ENCODE measurements around the gene ZNF18. TPM values are rescaled to one million over a fixed set of nuclear protein-coding genes. Genes with fewer than 3 reads are reported as not detected.

ZNF18 gene
- polyA plus RNA-seq, result 8.1 TPM
- long read RNA-seq, donor 1, result 0 reads
- long read RNA-seq, donor 2, partial matches to known transcripts, result 0 of 2 reads
- long read RNA-seq, donor 2, other reads (novel, unspliced or antisense), result 0 of 2 reads
- long read RNA-seq, donor 3, result 0 reads
- long read RNA-seq, donor 4, result 0 reads
- long read RNA-seq, donor 5, result 0 reads
- long read RNA-seq, donor 6, partial matches to known transcripts, result 0 of 2 reads
- long read RNA-seq, donor 6, other reads (novel, unspliced or antisense), result 0 of 2 reads
- long read RNA-seq, donor 7, result 0 reads
- long read RNA-seq, donor 8, result 0 reads
- long read RNA-seq, donor 9, result 0 reads
- long read RNA-seq, donor 10, partial matches to known transcripts, result 0 of 1 reads
- long read RNA-seq, donor 10, other reads (novel, unspliced or antisense), result 0 of 1 reads
- long read RNA-seq, donor 11, partial matches to known transcripts, result 0 of 2 reads
- long read RNA-seq, donor 11, other reads (novel, unspliced or antisense), result 0 of 2 reads

- H3K9me3 ChIP-seq (ENCODE audit: control insufficient read depth, low read depth, low read length), result no peaks in the 10 kb centered on the region
- DNase-seq, result peak; percentile 97
- H3K36me3 ChIP-seq (ENCODE audit: control insufficient read depth, insufficient read depth, low read length), result peaks cover 2% of the 10 kb centered on the region
- peak within 1 kb of the TSS; percentile 93 for H3K27ac ChIP-seq (ENCODE audit: low read length)
- peak within 1 kb of the TSS; percentile 92 for H3K4me3 ChIP-seq (ENCODE audit: low read length)
- H3K27me3 ChIP-seq (ENCODE audit: control insufficient read depth, insufficient read depth, low read length), result no peaks in the 10 kb centered on the region
- WGBS (ENCODE audit: insufficient coverage, low lambda C conversion rate), result 0% methylated on average over 4 of the region's 74 CpGs
- H3K4me1 ChIP-seq (ENCODE audit: control insufficient read depth, insufficient read depth, low read length), result no peaks in the 10 kb centered on the region
These were observed at the start of gene ZNF18 for GRCh38 chr17:11997147-11997971. TSS of gene ZNF18 (minus strand) at chr17:11997475. CDS start at chr17:11992829, 4,646 bp downstream.

DNA sequence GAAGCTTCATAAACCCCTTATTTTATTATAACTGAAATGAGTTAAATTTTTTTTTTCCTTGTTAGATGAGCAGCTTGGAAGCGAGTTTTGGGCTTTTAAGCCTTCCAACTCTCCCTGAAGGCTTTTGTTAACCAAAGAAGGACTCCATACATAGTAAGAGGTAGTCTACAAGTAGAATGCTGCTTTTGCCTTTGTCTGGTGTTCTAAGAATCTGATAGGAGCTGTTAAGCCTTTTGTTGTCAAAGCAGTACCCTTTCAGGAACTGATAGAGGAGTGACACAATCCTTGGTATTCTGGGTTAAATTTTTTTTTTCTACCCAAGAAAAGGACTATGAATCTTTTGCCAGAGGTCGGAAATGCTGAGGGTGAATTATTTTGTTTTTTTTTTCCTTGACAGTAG lies 49.5 kb upstream of the ZNF18 start:
- Histone ChIP-seq H3K9me3 (ENCODE audit: control insufficient read depth, low read depth, low read length) (no peaks in the 10 kb centered on the region), H3K4me3 (ENCODE audit: low read length) (no peak overlapping the region), H3K36me3 (ENCODE audit: control insufficient read depth, insufficient read depth, low read length) (no peaks in the 10 kb centered on the region), H3K4me1 (ENCODE audit: control insufficient read depth, insufficient read depth, low read length) (no peaks in the 10 kb centered on the region), H3K27ac (ENCODE audit: low read length) (no peak overlapping the region), H3K27me3 (ENCODE audit: control insufficient read depth, insufficient read depth, low read length) (no peaks in the 10 kb centered on the region)
- 100% methylated on average over 1 of the region's 2 CpGs for WGBS (ENCODE audit: insufficient coverage, low lambda C conversion rate)
- DNase-seq, result no peak

DNA sequence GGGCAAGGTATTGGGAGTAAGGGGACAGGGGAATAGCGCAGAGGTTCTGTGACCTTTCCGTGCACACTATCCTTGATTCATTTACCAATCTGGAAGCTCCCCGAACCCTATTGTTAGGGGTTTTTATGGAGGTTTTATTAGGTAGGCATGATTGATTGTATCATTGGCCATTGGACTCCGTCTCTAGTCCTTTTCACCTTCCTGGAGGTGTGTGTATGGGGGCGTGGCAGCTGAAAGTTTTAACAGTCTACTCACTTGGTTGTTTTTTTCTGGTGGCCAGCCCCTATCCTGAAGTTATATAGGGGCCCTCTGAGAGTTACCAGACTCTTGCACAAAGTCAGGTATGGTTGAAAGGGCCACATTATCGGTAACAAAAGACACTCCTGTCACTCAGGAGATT lies 46.4 kb upstream of the ZNF18 start:
- no CpG with 5 or more reads among the region's 6 CpGs for WGBS (ENCODE audit: insufficient coverage, low lambda C conversion rate)
- H3K4me1 ChIP-seq (ENCODE audit: control insufficient read depth, insufficient read depth, low read length), result no peaks in the 10 kb centered on the region
- DNase-seq, result peak in 1 of 2 donors; percentile 22

DNA sequence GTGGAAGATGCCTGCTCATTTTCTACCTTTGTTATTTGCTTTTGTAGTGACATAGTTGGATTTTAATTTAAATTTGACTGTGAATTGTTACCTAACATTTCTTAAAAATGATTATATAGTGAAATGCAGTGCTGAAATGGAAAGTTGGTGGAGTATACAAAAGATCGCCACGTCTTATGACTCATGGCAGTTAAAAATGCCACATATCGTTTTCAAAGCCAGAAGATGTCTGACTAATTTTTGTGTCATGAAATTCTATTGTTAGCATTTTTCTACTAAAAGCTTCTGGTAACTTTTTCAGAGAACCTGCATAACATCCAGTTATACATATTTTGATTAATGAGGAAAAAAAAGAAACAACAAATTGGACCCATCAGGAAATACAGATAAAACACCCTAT lies 44.0 kb upstream of the ZNF18 start:
- Histone ChIP-seq H3K27me3 (ENCODE audit: control insufficient read depth, insufficient read depth, low read length) (no peaks in the 10 kb centered on the region), H3K4me1 (ENCODE audit: control insufficient read depth, insufficient read depth, low read length) (no peaks in the 10 kb centered on the region), H3K4me3 (ENCODE audit: low read length) (no peak overlapping the region), H3K36me3 (ENCODE audit: control insufficient read depth, insufficient read depth, low read length) (no peaks in the 10 kb centered on the region), H3K9me3 (ENCODE audit: control insufficient read depth, low read depth, low read length) (no peaks in the 10 kb centered on the region), H3K27ac (ENCODE audit: low read length) (no peak overlapping the region)
- DNase-seq, result no peak
- no CpG with 5 or more reads among the region's 3 CpGs for WGBS (ENCODE audit: insufficient coverage, low lambda C conversion rate)

More for the DNA sequence above, 46.4 kb upstream of the ZNF18 start:
- Histone ChIP-seq H3K27me3 (ENCODE audit: control insufficient read depth, insufficient read depth, low read length) (no peaks in the 10 kb centered on the region), H3K27ac (ENCODE audit: low read length) (no peak overlapping the region), H3K9me3 (ENCODE audit: control insufficient read depth, low read depth, low read length) (no peaks in the 10 kb centered on the region), H3K36me3 (ENCODE audit: control insufficient read depth, insufficient read depth, low read length) (no peaks in the 10 kb centered on the region), H3K4me3 (ENCODE audit: low read length) (no peak overlapping the region)

GRCh38 chr17:12040478-12040877 lies 43.2 kb upstream of the ZNF18 start:
- no peak overlapping the region for H3K27ac ChIP-seq (ENCODE audit: low read length)
- H3K4me1 ChIP-seq (ENCODE audit: control insufficient read depth, insufficient read depth, low read length), result no peaks in the 10 kb centered on the region
- no peaks in the 10 kb centered on the region for H3K27me3 ChIP-seq (ENCODE audit: control insufficient read depth, insufficient read depth, low read length)
- H3K4me3 ChIP-seq (ENCODE audit: low read length), result no peak overlapping the region
- no CpG with 5 or more reads among the region's 3 CpGs for WGBS (ENCODE audit: insufficient coverage, low lambda C conversion rate)
- no peaks in the 10 kb centered on the region for H3K9me3 ChIP-seq (ENCODE audit: control insufficient read depth, low read depth, low read length)
- DNase-seq, result no peak
- no peaks in the 10 kb centered on the region for H3K36me3 ChIP-seq (ENCODE audit: control insufficient read depth, insufficient read depth, low read length)

GRCh38 chr17:12037970-12038369 lies 40.7 kb upstream of the ZNF18 start:
- Histone ChIP-seq H3K4me1 (ENCODE audit: control insufficient read depth, insufficient read depth, low read length) (no peaks in the 10 kb centered on the region), H3K36me3 (ENCODE audit: control insufficient read depth, insufficient read depth, low read length) (peaks cover 6% of the 10 kb centered on the region), H3K27ac (ENCODE audit: low read length) (no peak overlapping the region), H3K27me3 (ENCODE audit: control insufficient read depth, insufficient read depth, low read length) (no peaks in the 10 kb centered on the region), H3K9me3 (ENCODE audit: control insufficient read depth, low read depth, low read length) (no peaks in the 10 kb centered on the region), H3K4me3 (ENCODE audit: low read length) (no peak overlapping the region)
- 91% methylated on average over 1 of the region's 2 CpGs for WGBS (ENCODE audit: insufficient coverage, low lambda C conversion rate)
- no peak for DNase-seq

GRCh38 chr17:12035673-12036072 lies 38.4 kb upstream of the ZNF18 start:
- WGBS (ENCODE audit: insufficient coverage, low lambda C conversion rate), result 100% methylated on average over 1 of the region's 1 CpG
- H3K4me1 ChIP-seq (ENCODE audit: control insufficient read depth, insufficient read depth, low read length), result no peaks in the 10 kb centered on the region
- no peak overlapping the region for H3K27ac ChIP-seq (ENCODE audit: low read length)

GRCh38 chr17:12034538-12034937 lies 37.3 kb upstream of the ZNF18 start:
- Histone ChIP-seq H3K4me1 (ENCODE audit: control insufficient read depth, insufficient read depth, low read length) (no peaks in the 10 kb centered on the region), H3K36me3 (ENCODE audit: control insufficient read depth, insufficient read depth, low read length) (peaks cover 6% of the 10 kb centered on the region), H3K4me3 (ENCODE audit: low read length) (no peak overlapping the region), H3K9me3 (ENCODE audit: control insufficient read depth, low read depth, low read length) (no peaks in the 10 kb centered on the region), H3K27ac (ENCODE audit: low read length) (no peak overlapping the region), H3K27me3 (ENCODE audit: control insufficient read depth, insufficient read depth, low read length) (no peaks in the 10 kb centered on the region)
- no peak for DNase-seq
- WGBS (ENCODE audit: insufficient coverage, low lambda C conversion rate), result no CpG with 5 or more reads among the region's 4 CpGs

More at GRCh38 chr17:12035673-12036072, 38.4 kb upstream of the ZNF18 start:
- Histone ChIP-seq H3K4me3 (ENCODE audit: low read length) (no peak overlapping the region), H3K36me3 (ENCODE audit: control insufficient read depth, insufficient read depth, low read length) (peaks cover 6% of the 10 kb centered on the region), H3K9me3 (ENCODE audit: control insufficient read depth, low read depth, low read length) (no peaks in the 10 kb centered on the region), H3K27me3 (ENCODE audit: control insufficient read depth, insufficient read depth, low read length) (no peaks in the 10 kb centered on the region)
- DNase-seq, result no peak

DNA sequence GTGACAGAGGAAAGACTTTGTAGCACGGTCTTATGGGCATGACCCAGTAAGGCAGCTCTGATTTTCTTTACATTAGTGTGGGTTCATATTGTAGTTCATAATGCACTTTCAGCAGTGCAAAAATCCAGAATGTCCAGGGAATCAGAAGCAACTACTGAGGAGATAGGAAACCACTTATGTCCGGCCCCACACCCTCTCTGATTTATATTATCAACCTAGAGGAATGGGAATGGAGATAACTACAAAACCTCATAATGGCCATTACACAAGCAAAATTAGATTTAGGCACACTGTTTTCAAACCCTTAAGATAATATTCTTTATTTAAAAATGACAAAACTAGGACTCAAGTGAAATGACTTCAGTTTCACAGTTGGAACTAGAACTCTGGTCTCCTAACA lies 31.3 kb upstream of the ZNF18 start:
- no peaks in the 10 kb centered on the region for H3K9me3 ChIP-seq (ENCODE audit: control insufficient read depth, low read depth, low read length)
- H3K27me3 ChIP-seq (ENCODE audit: control insufficient read depth, insufficient read depth, low read length), result no peaks in the 10 kb centered on the region
- H3K4me1 ChIP-seq (ENCODE audit: control insufficient read depth, insufficient read depth, low read length), result no peaks in the 10 kb centered on the region
- no peak overlapping the region for H3K4me3 ChIP-seq (ENCODE audit: low read length)
- no CpG with 5 or more reads among the region's 2 CpGs for WGBS (ENCODE audit: insufficient coverage, low lambda C conversion rate)
- H3K36me3 ChIP-seq (ENCODE audit: control insufficient read depth, insufficient read depth, low read length), result no peaks in the 10 kb centered on the region
- DNase-seq, result no peak
- no peak overlapping the region for H3K27ac ChIP-seq (ENCODE audit: low read length)

DNA sequence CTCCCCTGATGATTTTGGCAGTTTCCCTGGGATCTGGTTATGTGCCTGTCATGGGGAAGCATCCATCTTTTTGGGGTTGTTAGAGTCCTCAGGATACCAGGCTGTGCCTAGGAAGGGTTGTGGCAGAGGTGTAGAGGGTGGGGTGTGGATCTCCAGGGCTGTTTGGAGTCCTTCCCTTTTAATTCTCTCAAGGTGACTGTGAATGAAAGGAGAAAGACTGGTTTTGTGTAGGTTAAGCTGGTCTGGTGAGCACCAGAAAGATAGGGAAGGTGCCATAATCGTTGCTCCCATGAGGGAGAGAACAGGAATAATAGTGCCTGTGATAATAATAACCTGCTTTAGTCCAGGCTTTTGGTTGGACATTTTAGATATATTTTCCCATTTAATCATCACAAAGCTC lies 30.4 kb upstream of the ZNF18 start:
- Histone ChIP-seq H3K9me3 (ENCODE audit: control insufficient read depth, low read depth, low read length) (no peaks in the 10 kb centered on the region), H3K4me3 (ENCODE audit: low read length) (no peak overlapping the region), H3K27me3 (ENCODE audit: control insufficient read depth, insufficient read depth, low read length) (no peaks in the 10 kb centered on the region), H3K36me3 (ENCODE audit: control insufficient read depth, insufficient read depth, low read length) (no peaks in the 10 kb centered on the region), H3K4me1 (ENCODE audit: control insufficient read depth, insufficient read depth, low read length) (no peaks in the 10 kb centered on the region), H3K27ac (ENCODE audit: low read length) (no peak overlapping the region)
- DNase-seq, result no peak
- WGBS (ENCODE audit: insufficient coverage, low lambda C conversion rate), result 100% methylated on average over 1 of the region's 1 CpG

All from large intestine (tissue), 12 donors.